GM12873 (cell line): ENCODE measurements around the gene ACSM3.

Experiments
- TF ChIP-seq, protein P1 (sequence below): IDR thresholded peaks from 2 replicates; pipeline ENCODE4 v1.5.1; 2012; ENCODE audit warnings: low read depth, mild to moderate bottlenecking, moderate library complexity, low read length, control low read depth; ENCODE audit not compliant: insufficient read depth; ENCODE audit errors: missing control alignments

Gene ACSM3

GRCh38 chr16:20846030-20846429 is 82.2 kb downstream of the ACSM3 start:
- TF ChIP-seq, protein P1, sequence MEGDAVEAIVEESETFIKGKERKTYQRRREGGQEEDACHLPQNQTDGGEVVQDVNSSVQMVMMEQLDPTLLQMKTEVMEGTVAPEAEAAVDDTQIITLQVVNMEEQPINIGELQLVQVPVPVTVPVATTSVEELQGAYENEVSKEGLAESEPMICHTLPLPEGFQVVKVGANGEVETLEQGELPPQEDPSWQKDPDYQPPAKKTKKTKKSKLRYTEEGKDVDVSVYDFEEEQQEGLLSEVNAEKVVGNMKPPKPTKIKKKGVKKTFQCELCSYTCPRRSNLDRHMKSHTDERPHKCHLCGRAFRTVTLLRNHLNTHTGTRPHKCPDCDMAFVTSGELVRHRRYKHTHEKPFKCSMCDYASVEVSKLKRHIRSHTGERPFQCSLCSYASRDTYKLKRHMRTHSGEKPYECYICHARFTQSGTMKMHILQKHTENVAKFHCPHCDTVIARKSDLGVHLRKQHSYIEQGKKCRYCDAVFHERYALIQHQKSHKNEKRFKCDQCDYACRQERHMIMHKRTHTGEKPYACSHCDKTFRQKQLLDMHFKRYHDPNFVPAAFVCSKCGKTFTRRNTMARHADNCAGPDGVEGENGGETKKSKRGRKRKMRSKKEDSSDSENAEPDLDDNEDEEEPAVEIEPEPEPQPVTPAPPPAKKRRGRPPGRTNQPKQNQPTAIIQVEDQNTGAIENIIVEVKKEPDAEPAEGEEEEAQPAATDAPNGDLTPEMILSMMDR: no peak

DNA sequence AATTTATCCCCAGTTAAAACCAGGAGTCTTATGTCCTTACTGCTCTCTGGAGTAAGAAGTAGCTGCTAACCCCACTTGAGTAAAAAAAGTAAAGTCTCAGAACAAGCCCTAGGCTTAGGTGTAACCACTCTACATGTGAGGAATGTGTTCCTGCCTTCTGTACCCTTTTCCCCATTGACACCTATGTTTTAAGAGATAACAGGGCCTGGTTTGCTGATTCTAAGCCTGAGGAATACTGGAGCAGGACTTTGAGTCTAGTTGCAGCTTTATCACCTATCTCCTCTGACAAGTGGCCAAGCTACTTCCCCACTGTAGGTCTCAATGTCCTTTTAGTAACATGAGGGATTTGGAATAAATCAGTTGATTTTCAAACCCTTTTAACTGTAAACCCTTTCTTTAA is 82.7 kb downstream of the ACSM3 start:
- TF ChIP-seq, protein P1: no peak
